H1 (cell line): ENCODE data around the gene RGS2. TPM values are rescaled to one million over a fixed set of nuclear protein-coding genes. Genes with fewer than 3 reads are reported as not detected.

Experiments
- CTCF ChIA-PET: fragments of 300-600 bp; sonication (Branson Sonifier 250); formaldehyde crosslinking; loops from one replicate; lab custom pipeline; 2021; ENCODE audit not compliant: partially characterized antibody; lab: Charles Lee
- POLR2A ChIA-PET: fragments of 300-600 bp; sonication (Branson Sonifier 250); formaldehyde crosslinking; loops from one replicate; lab custom pipeline; 2021; ENCODE audit warnings: inconsistent platforms; ENCODE audit not compliant: partially characterized antibody; lab: Charles Lee
- DNase-seq, 2 experiments: peaks; one replicate each; pipeline versions ENCODE4 v3.0.0 to v3.0.0-alpha.2; 2010 to 2022; ENCODE audit warnings: low spot score in 2 of 2, low read depth in 1 of 2, mixed read lengths in 1 of 2
- FAIRE-seq: peaks from 2 replicates; lab custom pipeline; 2011; peaks lifted over from hg19 to GRCh38; lab: Jason Lieb, UNC
- H2AFZ ChIP-seq: 2 replicates; pipeline ENCODE4 v1.8.1; 2012; ENCODE audit warnings: low read length, inconsistent platforms
- H2AK5ac ChIP-seq: 2 replicates; pipeline ENCODE4 v1.6.1; 2013; ENCODE audit warnings: low read depth, low read length
- H2BK120ac ChIP-seq: replicated peaks from 2 replicates; pipeline ENCODE3; 2013; ENCODE audit warnings: low read depth, low read length, inconsistent platforms
- H2BK12ac ChIP-seq: 2 replicates; pipeline ENCODE4 v1.6.1; 2013; ENCODE audit warnings: low read depth, low read length
- H2BK15ac ChIP-seq: 2 replicates; pipeline ENCODE4 v1.6.1; 2013; ENCODE audit warnings: low read length
- H2BK20ac ChIP-seq: 2 replicates; pipeline ENCODE4 v1.6.1; 2013; ENCODE audit warnings: low read length
- H2BK5ac ChIP-seq: 2 replicates; pipeline ENCODE4 v1.6.1; 2013; ENCODE audit warnings: low read depth, low read length
- H3K14ac ChIP-seq: 2 replicates; pipeline ENCODE4 v1.6.1; 2013; ENCODE audit warnings: inconsistent platforms; ENCODE audit not compliant: insufficient read length
- H3K18ac ChIP-seq: 2 replicates; pipeline ENCODE4 v1.6.1; 2013; ENCODE audit warnings: low read length; ENCODE audit errors: extremely low read depth
- H3K23ac ChIP-seq: 2 replicates; pipeline ENCODE4 v1.6.1; 2013; ENCODE audit warnings: inconsistent platforms; ENCODE audit not compliant: insufficient read length
- H3K23me2 ChIP-seq: 2 replicates; pipeline ENCODE4 v1.6.1; 2013; ENCODE audit warnings: low read depth, low read length
- H3K27ac ChIP-seq: 2 replicates; pipeline ENCODE4 v1.6.1; 2011; ENCODE audit warnings: low read depth, low read length, inconsistent platforms
- H3K27me3 ChIP-seq, 4 experiments: replicated peaks in 1 of 4; 1 replicate in 1 of 4; 2 replicates in 3 of 4; pipeline versions ENCODE4 v1.6.1 to v1.8.1; 2011 to 2013; ENCODE audit warnings: low read length in 3 of 4, mild to moderate bottlenecking in 3 of 4, inconsistent platforms in 2 of 4, mixed read lengths in 2 of 4, moderate library complexity in 1 of 4; ENCODE audit not compliant: control insufficient read depth in 3 of 4, insufficient read depth in 3 of 4; ENCODE audit errors: extremely low read depth in 1 of 4
- H3K36me3 ChIP-seq, 4 experiments: 2 replicates each; pipeline versions ENCODE4 v1.6.1 to v1.8.1; 2011 to 2013; ENCODE audit warnings: mild to moderate bottlenecking in 4 of 4, low read length in 3 of 4, moderate library complexity in 2 of 4, control low read depth in 1 of 4, inconsistent platforms in 1 of 4; ENCODE audit not compliant: insufficient read depth in 4 of 4, control insufficient read depth in 2 of 4
- H3K4ac ChIP-seq: replicated peaks from 2 replicates; pipeline ENCODE3; 2013; ENCODE audit warnings: low read length, low read depth, mixed read lengths, inconsistent platforms; ENCODE audit not compliant: insufficient read length
- H3K4me1 ChIP-seq, 4 experiments: replicated peaks in 1 of 4; 1 replicate in 1 of 4; 2 replicates in 3 of 4; pipeline versions ENCODE4 v1.6.1 to v1.8.1; 2011 to 2013; ENCODE audit warnings: low read length in 3 of 4, inconsistent platforms in 2 of 4, mixed read lengths in 1 of 4; ENCODE audit not compliant: insufficient read depth in 4 of 4, control insufficient read depth in 3 of 4
- H3K4me2 ChIP-seq, 2 experiments: 2 replicates each; pipeline versions ENCODE4 v1.6.1 to v1.8.1; 2011 to 2013; ENCODE audit warnings: low read depth in 2 of 2, low read length in 2 of 2, control low read depth in 1 of 2, inconsistent platforms in 1 of 2, mild to moderate bottlenecking in 1 of 2; ENCODE audit not compliant: insufficient read depth in 1 of 2
- H3K4me3 ChIP-seq, 4 experiments: fragments of 200-600, 300-600 bp in 1 of 4; sonication (generic), shearing (Covaris generic), sonication (Bioruptor Twin) in 1 of 4; 2 replicates each; pipeline versions ENCODE4 v1.5.1 to v1.8.1; 2011 to 2016; ENCODE audit warnings: low read length in 4 of 4, low read depth in 3 of 4, control low read depth in 2 of 4, inconsistent platforms in 2 of 4, mild to moderate bottlenecking in 2 of 4, mixed read lengths in 1 of 4, moderate library complexity in 1 of 4; ENCODE audit not compliant: insufficient read depth in 2 of 4; ENCODE audit errors: extremely low read depth in 1 of 4
- H3K56ac ChIP-seq: replicated peaks from 2 replicates; pipeline ENCODE3; 2013; ENCODE audit warnings: low read depth, mild to moderate bottlenecking, mixed read lengths, low read length, inconsistent platforms; ENCODE audit not compliant: insufficient read length
- H3K79me1 ChIP-seq: 2 replicates; pipeline ENCODE4 v1.6.1; 2013; ENCODE audit warnings: low read depth, low read length, control low read depth
- H3K79me2 ChIP-seq, 2 experiments: 2 replicates each; pipeline versions ENCODE4 v1.6.1 to v1.8.1; 2012 to 2013; ENCODE audit warnings: low read length in 2 of 2, mild to moderate bottlenecking in 2 of 2, inconsistent platforms in 1 of 2; ENCODE audit not compliant: insufficient read depth in 2 of 2, control insufficient read depth in 1 of 2
- H3K9ac ChIP-seq, 4 experiments: replicated peaks in 1 of 4; 1 replicate in 1 of 4; 2 replicates in 3 of 4; pipeline versions ENCODE4 v1.6.1 to v1.8.1; 2011 to 2013; ENCODE audit warnings: low read depth in 3 of 4, low read length in 3 of 4, control low read depth in 2 of 4, mild to moderate bottlenecking in 2 of 4, moderate library complexity in 2 of 4, inconsistent platforms in 1 of 4; ENCODE audit errors: extremely low read depth in 1 of 4
- H3K9me3 ChIP-seq, 2 experiments: 2 replicates each; pipeline versions ENCODE4 v1.6.1 to v1.8.1; 2012 to 2013; ENCODE audit warnings: mild to moderate bottlenecking in 2 of 2, moderate library complexity in 2 of 2, control low read depth in 1 of 2, inconsistent platforms in 1 of 2, low read depth in 1 of 2, low read length in 1 of 2, mixed read lengths in 1 of 2; ENCODE audit not compliant: insufficient read depth in 2 of 2
- H4K20me1 ChIP-seq, 2 experiments: replicated peaks in 1 of 2; 2 replicates each; pipeline versions ENCODE3 to v1.8.1; 2011 to 2013; ENCODE audit warnings: inconsistent platforms in 2 of 2, low read length in 2 of 2, mild to moderate bottlenecking in 1 of 2; ENCODE audit not compliant: insufficient read depth in 2 of 2, control insufficient read depth in 1 of 2
- H4K5ac ChIP-seq: 2 replicates; pipeline ENCODE4 v1.6.1; 2013; ENCODE audit warnings: low read length, low read depth, mixed read lengths, inconsistent platforms; ENCODE audit not compliant: insufficient read length
- H4K8ac ChIP-seq: 2 replicates; pipeline ENCODE4 v1.8.0; 2013; ENCODE audit warnings: mild to moderate bottlenecking, moderate library complexity, low read length, inconsistent platforms; ENCODE audit not compliant: insufficient read depth; ENCODE audit errors: extremely low read depth
- H4K91ac ChIP-seq: replicated peaks from 2 replicates; pipeline ENCODE3; 2013; ENCODE audit warnings: low read length, mixed read lengths, inconsistent platforms; ENCODE audit not compliant: insufficient read length
- CTBP2 ChIP-seq: IDR thresholded peaks from 2 replicates; pipeline ENCODE4 v1.7.0; 2011; ENCODE audit warnings: borderline replicate concordance, mild to moderate bottlenecking, moderate library complexity, mixed read lengths, low read length; ENCODE audit not compliant: insufficient read depth, insufficient read length
- EZH2 ChIP-seq: fragments of 200-600 bp; sonication (generic); IDR thresholded peaks from 2 replicates; pipeline ENCODE4 v1.7.1; 2012; ENCODE audit warnings: low read depth, mild to moderate bottlenecking, moderate library complexity, low read length, inconsistent platforms; ENCODE audit not compliant: severe bottlenecking
- JUN ChIP-seq: IDR thresholded peaks from 2 replicates; pipeline ENCODE4 v1.6.1; 2011; ENCODE audit warnings: low read depth, mild to moderate bottlenecking, improper control_type of control experiment, low read length
- JUND ChIP-seq: IDR thresholded peaks from 2 replicates; pipeline ENCODE4 v1.6.1; 2011; ENCODE audit warnings: mild to moderate bottlenecking, improper control_type of control experiment, low read length
- NRF1 ChIP-seq: IDR thresholded peaks from 2 replicates; pipeline ENCODE4 v1.6.1; 2011; ENCODE audit warnings: mild to moderate bottlenecking, low read depth, low read length, improper control_type of control experiment
- POLR2A ChIP-seq, 2 experiments: IDR thresholded peaks; 1 replicate in 1 of 2; 2 replicates in 1 of 2; pipeline ENCODE4 v1.6.1; 2011; ENCODE audit warnings: low read depth in 2 of 2, low read length in 2 of 2, mild to moderate bottlenecking in 2 of 2; ENCODE audit errors: control extremely low read depth in 1 of 2
- RBBP5 ChIP-seq: IDR thresholded peaks from 2 replicates; pipeline ENCODE4 v1.7.1; 2012; ENCODE audit warnings: low read depth, mild to moderate bottlenecking, inconsistent platforms, low read length, moderate library complexity, borderline replicate concordance
- SIX5 ChIP-seq: IDR thresholded peaks from 2 replicates; pipeline ENCODE4 v1.6.1; 2011; ENCODE audit warnings: mild to moderate bottlenecking, low read depth, low read length
- TBP ChIP-seq: IDR thresholded peaks from 2 replicates; pipeline ENCODE4 v1.6.1; 2011; ENCODE audit warnings: low read depth, low read length, improper control_type of control experiment
- TEAD4 ChIP-seq: IDR thresholded peaks from 2 replicates; pipeline ENCODE4 v1.6.1; 2012; ENCODE audit warnings: low read depth, low read length, inconsistent platforms, mixed read lengths
- USF2 ChIP-seq: IDR thresholded peaks from 2 replicates; pipeline ENCODE4 v1.6.1; 2011; ENCODE audit warnings: low read length, improper control_type of control experiment
- YY1 ChIP-seq: IDR thresholded peaks from 2 replicates; pipeline ENCODE4 v1.6.1; 2011; ENCODE audit warnings: low read depth, mild to moderate bottlenecking, low read length
- ZNF274 ChIP-seq: IDR thresholded peaks from 2 replicates; pipeline ENCODE4 v1.7.0; 2012; ENCODE audit warnings: low read length, borderline replicate concordance; ENCODE audit errors: extremely low read depth
- WGBS, 2 experiments: shearing (Covaris generic) in 1 of 2; methylation state at CpG; one replicate each; pipeline versions ENCODE4 v1.1.6 to v1.1.7; 2013 to 2015; ENCODE audit warnings: low lambda C conversion rate in 2 of 2, mixed read lengths in 2 of 2, inconsistent platforms in 1 of 2, low coverage in 1 of 2, missing lambda C conversion rate in 1 of 2; ENCODE audit not compliant: insufficient replicate concordance in 2 of 2, insufficient coverage in 1 of 2, insufficient read length in 1 of 2; ENCODE audit errors: extremely low coverage in 1 of 2, missing lambda C conversion rate in 1 of 2; 5-methylcytosine and 5-hydroxymethylcytosine counted together
- polyA plus RNA-seq, 7 experiments: library from polyadenylated mRNA; depleted of rRNA in 3 of 7; stranded (reverse) in 5 of 7; unstranded in 2 of 7; fragments of >200 nt in 5 of 7; fragments of 200-250 nt in 2 of 7; gene quantifications; 1 replicate in 5 of 7; 2 replicates in 1 of 7; 4 replicates in 1 of 7; pipeline versions ENCODE4 v1.2.1 to v1.2.3, GENCODE V29; 2011 to 2013; ENCODE audit warnings: missing spikeins in 2 of 7, mixed read lengths in 2 of 7
- total RNA-seq: library from RNA; stranded (reverse); fragmentation: NEBNext Ultra II Directional; extraction: Animal tissue kit (Norgen Biotek cat#: 25700); gene quantifications from 2 replicates; pipeline ENCODE4 v1.2.1, GENCODE V29; 2021

RGS2 gene
- total and polyA plus RNA-seq, 2 of the 8 experiments (the other 6 are each of a cell fraction or from before 2014, with no cell fraction given) = 9.1 to 17.0 TPM

GRCh38 chr1:192775631-192776030 is 33.2 kb upstream of the RGS2 start:
- Histone ChIP-seq H4K8ac (no peak overlapping the region), H2AK5ac (no peak overlapping the region), H3K18ac (no peak overlapping the region), H2AFZ (no peak overlapping the region), H3K56ac (no peak overlapping the region), H4K20me1 (no peaks in the 10 kb centered on the region), H3K9ac (no peak overlapping the region), H3K4me1 (no peaks in the 10 kb centered on the region), H2BK12ac (no peak overlapping the region), H3K27ac (no peak overlapping the region), H3K79me1 (no peaks in the 10 kb centered on the region), H2BK15ac (no peak overlapping the region), H3K14ac (no peak overlapping the region), H2BK5ac (no peak overlapping the region), H2BK120ac (no peak overlapping the region), H3K27me3 (no peaks in the 10 kb centered on the region), H3K36me3 (no peaks in the 10 kb centered on the region), H4K91ac (no peak overlapping the region), H3K4me3 (no peak overlapping the region), H3K23me2 (peaks cover 2% of the 10 kb centered on the region; the same call in 1 of the 2 replicates), H3K4ac (no peak overlapping the region), H3K79me2 (no peaks in the 10 kb centered on the region), H3K9me3 (no peaks in the 10 kb centered on the region), H3K23ac (no peak overlapping the region), H2BK20ac (no peak overlapping the region), H3K4me2 (no peak overlapping the region), H4K5ac (no peak overlapping the region)
- ChIA-PET POLR2A (no interaction called here), CTCF (no interaction called here)
- DNase-seq (no peak), FAIRE-seq (no peak)
- 86% methylated on average over 2 of the region's 2 CpGs; no CpG with 5 or more reads in 1 of the 2 experiments for WGBS, 2 experiments
- TF ChIP-seq YY1 (no peak), RBBP5 (no peak), CTBP2 (no peak), JUND (no peak), NRF1 (no peak), USF2 (no peak), ZNF274 (no peak), TEAD4 (no peak), POLR2A (IDR thresholded peaks at IDR 0.05; ENCODE audit: control extremely low read depth in 1 of 2, low read depth in 2 of 2, low read length in 2 of 2) (no peak), JUN (no peak), EZH2 (no peak), SIX5 (no peak), TBP (no peak)
